GM19438 (cell line): ENCODE measurements around the gene MEGF9.
"Not testable (repeated sequence)": the region's sequence is repeated elsewhere in the genome, so short reads cannot be mapped to it uniquely, and the experiment has no call there.

Source experiments
- ATAC-seq: cut with Tn5 transposase; IDR thresholded peaks from one replicate; pipeline ENCODE4 v1.9.1; 2021; ENCODE audit warnings: low read depth; ENCODE audit not compliant: unreplicated experiment

The MEGF9 gene

GRCh38 chr9:120714088-120714845, at the start of gene MEGF9:
Gene MEGF9, minus strand, starts transcription at chr9:120714470. Its CDS starts 112 bp downstream, at chr9:120714358.
- peak; percentile 94 for ATAC-seq

DNA sequence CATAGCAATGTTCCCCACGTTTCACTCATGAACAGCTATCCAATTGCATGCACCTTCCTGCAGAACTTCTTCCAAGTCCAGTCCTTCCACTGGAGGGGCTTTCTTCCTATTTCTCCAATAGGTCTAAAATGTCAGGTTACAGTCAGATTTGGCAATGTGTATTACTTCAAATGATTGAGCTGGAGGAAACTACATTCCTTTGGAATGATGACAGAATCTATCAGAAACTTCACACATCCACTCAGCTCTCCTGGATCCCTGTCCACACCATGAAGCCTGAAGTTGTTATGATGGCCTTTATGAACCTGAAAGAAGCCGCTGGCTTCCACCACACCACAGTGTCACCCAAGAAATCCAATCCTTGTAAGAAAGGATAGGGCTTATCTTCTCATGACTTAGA, 46.7 kb upstream of the MEGF9 start:
- no peak for ATAC-seq

DNA sequence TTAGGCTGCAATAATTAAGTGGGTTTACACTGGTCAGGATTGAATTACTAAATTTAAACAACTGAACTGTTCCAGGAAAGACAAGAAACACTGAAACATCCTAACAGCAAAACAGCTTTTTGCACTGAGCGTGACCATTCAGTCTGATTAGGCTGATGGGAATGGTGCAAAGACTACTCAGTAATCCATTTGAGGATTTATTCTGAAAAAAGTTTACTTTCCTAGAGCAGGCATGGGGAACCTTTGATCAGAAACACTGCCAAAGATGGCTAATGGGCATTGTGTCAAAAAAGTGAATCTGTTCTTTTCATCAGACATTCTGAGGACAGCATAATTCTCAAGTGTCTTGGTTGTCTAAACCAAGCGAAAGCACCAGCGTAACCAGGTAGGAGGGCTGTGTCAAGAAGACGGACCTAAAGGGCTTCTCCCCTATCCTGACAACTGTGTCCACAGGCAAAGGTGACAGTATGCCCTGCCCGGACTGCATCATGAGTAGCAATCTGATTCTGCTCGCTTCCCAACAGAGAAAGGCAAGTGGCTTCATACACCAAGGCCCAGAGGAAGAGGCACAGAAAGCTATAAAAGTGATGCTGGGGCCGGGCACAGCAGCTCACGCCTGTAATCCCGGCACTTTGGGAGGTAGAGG, 45.6 kb upstream of the MEGF9 start:
- no peak for ATAC-seq

- ATAC-seq: no peak
Observed at GRCh38 chr9:120758544-120758943, 44.3 kb upstream of the MEGF9 start.

GRCh38 chr9:120757026-120757913, 43.0 kb upstream of the MEGF9 start:
- ATAC-seq: no peak

DNA sequence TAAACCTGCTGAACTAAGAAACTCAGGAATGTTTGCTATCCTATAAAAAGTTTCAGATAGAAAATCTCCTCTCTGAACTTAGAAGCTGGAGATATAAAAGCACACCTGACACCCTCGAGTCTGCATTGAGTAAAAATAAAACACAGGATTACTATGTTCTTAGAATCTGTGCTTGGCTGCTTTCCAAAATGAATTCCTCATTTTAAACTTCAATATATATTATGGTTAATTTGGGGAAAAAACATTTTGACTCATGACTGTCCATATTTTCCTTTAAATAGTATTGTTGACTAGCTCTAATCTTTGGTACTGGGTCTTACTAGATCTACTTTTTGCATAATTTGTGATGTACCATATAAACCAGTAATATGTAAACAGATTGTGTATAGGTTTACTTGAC, 42.3 kb upstream of the MEGF9 start:
- no peak for ATAC-seq

DNA sequence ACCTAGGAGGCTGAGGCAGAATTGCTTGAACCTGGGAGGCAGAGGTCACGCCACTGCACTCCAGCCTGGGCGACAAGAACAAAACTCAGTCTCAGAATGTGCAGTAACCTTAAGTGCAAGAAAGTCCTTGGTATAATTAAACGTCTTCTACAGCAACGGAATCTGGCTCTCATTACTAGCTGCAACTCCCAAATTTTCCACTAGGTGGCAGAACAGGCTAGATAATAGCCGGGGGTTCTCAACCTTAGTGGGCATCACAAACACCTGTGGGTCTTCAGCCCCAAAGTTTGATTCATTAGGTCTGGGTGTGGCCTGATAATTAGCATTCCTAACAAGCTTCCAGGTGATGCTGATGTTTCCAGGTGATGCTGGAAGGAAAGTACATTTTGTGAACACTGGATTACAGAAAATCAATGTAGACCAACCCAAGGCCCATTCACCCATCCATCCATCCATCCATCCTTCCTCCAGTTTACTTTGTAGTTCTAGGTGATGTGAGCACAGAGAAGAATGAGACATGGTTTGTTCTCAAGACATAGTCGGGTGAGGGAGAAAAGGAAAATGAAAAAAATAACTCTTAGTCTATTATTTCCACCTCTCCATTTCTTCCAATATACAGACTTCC, 41.7 kb upstream of the MEGF9 start:
- ATAC-seq: no peak

- ATAC-seq: no peak
Observed at GRCh38 chr9:120755044-120755443, 40.8 kb upstream of the MEGF9 start.

- ATAC-seq: no peak
Observed at GRCh38 chr9:120750421-120750820, 36.2 kb upstream of the MEGF9 start.

DNA sequence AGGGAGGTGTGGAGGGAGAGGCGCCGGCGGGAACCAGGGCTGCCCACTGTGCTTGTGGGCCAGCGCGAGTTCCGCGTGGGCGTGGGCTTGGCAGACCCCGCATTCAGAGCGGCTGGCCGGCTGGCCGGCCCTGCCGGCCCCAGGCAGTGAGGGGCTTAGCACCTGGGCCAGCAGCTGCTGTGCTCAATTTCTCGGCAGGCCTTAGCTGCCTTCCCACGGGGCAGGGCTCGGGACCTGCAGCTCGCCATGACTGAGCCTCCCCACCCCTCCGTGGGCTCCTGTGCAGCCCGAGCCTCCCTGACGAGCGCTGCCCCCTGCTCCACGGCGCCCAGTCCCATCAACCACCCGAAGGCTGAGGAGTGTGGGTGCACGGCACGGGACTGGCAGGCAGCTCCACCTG, 32.1 kb upstream of the MEGF9 start:
- not testable (repeated sequence) for ATAC-seq

DNA sequence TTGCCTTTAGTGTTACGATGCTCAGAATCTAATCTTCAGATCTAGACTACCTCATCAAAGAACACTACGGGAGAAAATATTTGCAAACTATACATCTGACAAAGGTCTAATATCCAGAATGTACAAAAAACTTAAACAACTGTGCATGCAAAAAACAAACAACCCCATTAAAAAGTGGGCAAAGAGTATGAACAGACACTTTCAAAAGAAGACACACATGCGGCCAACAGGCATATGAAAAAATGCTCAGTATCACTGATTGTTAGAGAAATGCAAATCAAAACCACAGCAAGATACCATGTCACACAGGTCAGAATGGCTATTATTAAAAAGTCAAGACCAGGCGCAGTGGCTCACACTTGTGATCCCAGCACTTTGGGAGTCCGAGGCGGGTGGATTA, 31.0 kb upstream of the MEGF9 start:
- no peak for ATAC-seq

DNA sequence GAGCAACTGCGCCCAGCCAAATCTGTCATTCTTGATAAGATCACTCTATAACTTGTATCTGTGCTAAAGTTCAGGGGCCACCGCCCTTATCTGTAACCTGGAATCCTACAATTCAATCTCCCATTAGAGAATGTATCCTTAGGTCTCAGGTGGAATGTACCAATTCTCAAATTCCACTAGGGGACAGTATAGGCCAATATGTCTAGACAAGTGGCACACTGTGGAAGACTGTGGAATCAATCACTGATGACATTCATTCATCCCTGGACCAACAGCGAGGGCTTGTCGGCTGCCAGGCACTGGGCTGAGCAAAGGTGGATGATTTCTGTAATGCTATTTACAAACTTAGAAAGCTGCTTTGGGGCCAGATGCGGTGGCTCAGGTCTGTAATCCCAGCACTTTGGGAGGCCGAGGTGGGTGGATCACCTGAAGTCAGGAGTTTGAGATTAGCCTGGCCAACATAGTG, 28.7 kb upstream of the MEGF9 start:
- ATAC-seq: no peak

DNA sequence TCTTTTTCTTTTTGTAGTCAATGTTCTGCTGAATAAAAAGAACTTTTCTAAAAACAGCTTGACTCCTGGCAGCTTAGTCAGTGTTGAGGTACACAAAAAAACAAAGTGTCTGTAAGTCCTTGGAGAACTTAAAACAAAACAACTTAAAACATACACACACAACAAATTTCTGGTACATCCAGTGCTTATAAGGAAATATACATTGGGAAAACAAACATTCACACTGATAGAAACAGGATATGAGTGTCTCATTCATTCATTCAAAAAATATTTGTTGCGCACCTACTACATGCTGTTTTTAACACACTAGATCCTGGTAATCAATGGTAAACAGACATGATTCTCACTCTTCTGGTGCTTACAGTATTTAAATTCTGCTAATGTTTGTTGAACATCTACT, 27.4 kb upstream of the MEGF9 start:
- ATAC-seq: no peak

DNA sequence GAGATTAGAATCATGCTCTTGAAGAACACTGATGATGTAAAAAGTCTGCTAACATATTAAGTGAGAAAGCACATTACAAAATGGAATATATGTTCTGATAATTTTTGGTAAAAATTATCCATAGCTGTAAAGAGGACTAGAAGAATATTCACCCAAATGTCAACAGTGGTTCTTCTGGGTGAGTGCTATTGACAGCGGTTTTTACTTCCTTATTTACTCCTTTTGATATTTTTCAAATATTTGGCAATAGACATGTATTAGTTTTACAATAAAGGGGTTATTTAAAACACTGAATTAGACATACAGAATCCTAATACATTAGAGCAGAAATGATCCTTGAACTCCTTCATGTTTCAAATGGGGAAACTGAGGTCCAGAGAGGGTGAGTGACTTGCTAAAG, 26.9 kb upstream of the MEGF9 start:
- ATAC-seq: no peak

DNA sequence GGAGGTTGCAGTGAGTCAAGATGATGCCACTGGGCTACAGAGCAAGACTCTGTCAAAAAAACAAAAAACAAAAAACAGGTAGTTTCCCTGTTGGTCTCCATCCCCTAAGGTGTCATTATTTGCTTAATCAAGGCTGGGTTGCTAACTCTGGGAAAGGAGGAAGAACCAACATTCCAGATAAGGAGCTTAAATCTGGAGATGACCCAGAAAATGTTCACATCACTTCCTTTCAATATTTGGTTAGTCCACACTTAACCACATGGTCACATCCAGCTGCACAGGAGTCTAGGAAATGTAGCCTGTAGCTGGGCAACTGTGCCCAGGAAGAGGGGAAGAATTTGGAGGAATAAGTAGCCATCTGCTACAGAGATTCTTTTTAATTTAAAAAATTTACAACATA, 25.9 kb upstream of the MEGF9 start:
- ATAC-seq: no peak

DNA sequence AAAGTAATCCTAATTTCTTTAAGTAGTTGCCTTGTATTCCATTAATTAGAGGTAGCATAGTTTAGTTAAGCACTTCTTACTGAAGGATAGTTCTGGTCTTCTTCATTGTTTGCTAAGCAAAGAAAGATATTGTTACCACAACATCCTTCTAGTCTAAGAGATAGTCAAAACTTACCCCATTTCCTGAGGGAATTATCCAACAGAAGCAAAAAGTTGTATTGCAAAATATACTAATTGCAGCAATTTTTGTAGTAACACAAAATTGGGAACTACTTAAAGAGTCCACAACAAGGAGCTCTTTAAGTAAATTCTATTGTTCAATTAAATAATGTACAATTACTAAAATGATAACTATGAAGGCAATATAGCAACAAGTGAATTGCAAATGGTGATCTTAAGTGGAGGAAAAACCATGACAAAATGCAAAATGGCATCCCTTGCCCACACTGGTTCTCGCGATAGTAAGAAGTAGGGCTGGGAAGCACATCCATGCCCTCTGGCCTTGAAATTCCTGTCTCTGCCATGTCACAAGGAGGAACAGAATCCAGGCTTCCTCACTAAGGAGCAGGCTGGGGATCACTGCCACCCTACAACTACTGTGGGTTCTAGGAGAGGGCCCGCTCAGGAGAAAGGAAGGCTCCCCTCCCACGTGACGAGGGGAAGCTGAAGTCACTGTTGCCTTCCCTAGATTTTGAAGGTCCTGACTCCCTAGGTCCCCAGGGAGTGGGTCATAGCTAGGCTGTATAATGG, 23.3 kb upstream of the MEGF9 start:
- no peak for ATAC-seq

DNA sequence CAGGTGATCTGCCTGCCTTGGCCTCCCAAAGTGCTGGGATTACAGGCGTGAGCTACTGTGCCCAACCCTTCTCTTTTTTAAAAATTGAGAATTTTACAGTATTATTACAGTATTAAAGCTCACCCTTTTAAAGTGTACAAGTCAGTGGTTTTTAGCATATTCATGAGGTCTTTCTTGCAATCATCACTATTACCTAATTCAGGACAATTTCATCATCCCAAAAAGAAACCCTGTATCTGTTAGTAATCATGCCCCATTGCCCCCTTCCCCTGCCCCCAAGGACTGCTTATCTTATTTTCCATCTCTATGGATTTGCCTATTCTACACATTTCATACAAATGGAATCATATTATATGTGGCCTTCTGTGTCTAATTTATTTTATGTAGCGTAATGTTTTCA, 22.6 kb upstream of the MEGF9 start:
- no peak for ATAC-seq

GRCh38 chr9:120735415-120736126, 21.3 kb upstream of the MEGF9 start:
- no peak for ATAC-seq

DNA sequence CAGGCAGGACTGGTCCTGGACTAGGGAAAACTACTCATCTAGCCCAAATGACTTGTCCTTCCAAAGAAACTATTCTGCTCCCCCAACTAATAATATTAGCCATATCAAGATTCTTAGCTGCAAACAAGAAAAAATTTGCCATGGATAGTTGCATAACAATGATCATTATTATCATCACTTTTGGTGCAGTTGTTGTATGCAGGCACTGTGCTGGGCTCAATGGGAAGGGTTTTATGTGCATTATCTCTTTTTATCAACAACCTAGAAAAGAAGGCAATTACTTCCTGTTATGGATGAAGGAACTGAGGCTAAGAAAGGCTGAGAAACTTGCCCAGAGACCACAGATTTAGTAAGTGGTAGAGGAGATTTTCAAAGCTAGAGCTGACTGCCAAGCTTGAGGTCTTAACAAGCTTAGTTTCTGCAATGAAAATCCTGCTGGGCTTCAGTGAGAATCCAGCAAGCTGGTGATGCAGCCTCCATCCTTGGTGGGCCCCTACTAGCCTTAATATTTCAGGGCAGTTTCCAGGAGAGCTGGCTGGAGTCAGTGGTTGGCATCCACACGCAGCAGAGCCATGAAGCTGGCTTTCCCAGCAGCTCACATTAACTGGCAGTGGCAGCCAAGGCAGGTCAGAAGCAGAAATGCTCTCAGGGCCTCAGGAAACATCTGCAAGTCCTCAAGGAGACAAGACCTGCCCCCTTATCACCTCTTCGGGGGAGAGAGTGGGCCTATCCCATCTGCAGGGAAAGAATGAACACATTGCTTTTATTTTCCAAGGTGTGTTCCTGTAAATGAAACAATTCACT, 20.5 kb upstream of the MEGF9 start:
- no peak for ATAC-seq
